NCI-H748 (cell line): ENCODE data around the gene MYOD1.

Source experiments
- DNase-seq: peaks from one replicate; lab custom pipeline; 2025; ENCODE audit not compliant: unreplicated experiment; lab: John Stamatoyannopoulos, UW

Gene MYOD1

GRCh38 chr11:17769218-17769617, 49.8 kb downstream of the MYOD1 start:
- DNase-seq, result no peak

- DNase-seq, result peak; percentile 45
Measured at GRCh38 chr11:17770048-17770652, 50.8 kb downstream of the MYOD1 start.

GRCh38 chr11:17770917-17771316, 51.5 kb downstream of the MYOD1 start:
- no peak for DNase-seq

- no peak for DNase-seq
Measured at GRCh38 chr11:17771415-17771814, 52.0 kb downstream of the MYOD1 start.
